GM11168 (cell line): Measurements from ENCODE around the gene KLK6.

Experiments used
- in situ Hi-C: fragments of 300-500 bp; cut with MboI; formaldehyde crosslinking; loops from one replicate; pipeline ENCODE4 v1.12.0; 2022; ENCODE audit warnings: low sequenced_read_pairs; ENCODE audit not compliant: unreplicated experiment

KLK6 gene

GRCh38 chr19:50962245-50962644, 7.1 kb downstream of the KLK6 start:
- in situ Hi-C loops, result no loop called here

GRCh38 chr19:50959731-50960500, 9.5 kb downstream of the KLK6 start:
- in situ Hi-C loops, result no loop called here

GRCh38 chr19:50957587-50957986, 11.8 kb downstream of the KLK6 start:
- in situ Hi-C loops, result no loop called here

- in situ Hi-C loops, result no loop called here
Observed at GRCh38 chr19:50952910-50953309, 16.5 kb downstream of the KLK6 start, which contains the start of gene KLK5. Gene KLK5 (minus strand): TSS chr19:50953038. CDS start chr19:50952657, 381 bp downstream.

GRCh38 chr19:50949861-50950260, 19.5 kb downstream of the KLK6 start:
- in situ Hi-C loops, result no loop called here

- in situ Hi-C loops, result no loop called here
Observed at GRCh38 chr19:50947123-50947522, 22.3 kb downstream of the KLK6 start.

GRCh38 chr19:50944795-50945194, 24.6 kb downstream of the KLK6 start:
- in situ Hi-C loops, result no loop called here

- in situ Hi-C loops, result no loop called here
Observed at GRCh38 chr19:50943074-50943828, 26.1 kb downstream of the KLK6 start.

GRCh38 chr19:50939596-50939995, 29.8 kb downstream of the KLK6 start:
- in situ Hi-C loops, result no loop called here

- in situ Hi-C loops, result no loop called here
Observed at GRCh38 chr19:50933640-50934039, 35.8 kb downstream of the KLK6 start.

GRCh38 chr19:50932690-50933083, 36.7 kb downstream of the KLK6 start:
- in situ Hi-C loops, result no loop called here

- in situ Hi-C loops, result no loop called here
Observed at GRCh38 chr19:50932018-50932689, 37.2 kb downstream of the KLK6 start.

- in situ Hi-C loops, result no loop called here
Observed at GRCh38 chr19:50931023-50931422, 38.4 kb downstream of the KLK6 start.

GRCh38 chr19:50928831-50929230, 40.6 kb downstream of the KLK6 start:
- in situ Hi-C loops, result no loop called here

- in situ Hi-C loops, result no loop called here
Observed at GRCh38 chr19:50926144-50926543, 43.2 kb downstream of the KLK6 start.

GRCh38 chr19:50925734-50926133, 43.7 kb downstream of the KLK6 start:
- in situ Hi-C loops, result no loop called here

- in situ Hi-C loops, result no loop called here
Observed at GRCh38 chr19:50924586-50924985, 44.8 kb downstream of the KLK6 start.

GRCh38 chr19:50922317-50922853, 47.0 kb downstream of the KLK6 start:
- in situ Hi-C loops, result no loop called here

- in situ Hi-C loops, result no loop called here
Observed at GRCh38 chr19:50921426-50922316, 47.7 kb downstream of the KLK6 start.

- in situ Hi-C loops, result no loop called here
Observed at GRCh38 chr19:50916069-50916468, 53.3 kb downstream of the KLK6 start.
